OCI-LY1 (cell line): Measurements from ENCODE around the gene DEPDC1B.

Experiments used
- H2AFZ ChIP-seq: fragments of 200-600 bp; sonication (generic), shearing (Covaris generic); 2 replicates; pipeline ENCODE4 v1.6.0; 2014; ENCODE audit warnings: antibody characterized with exemption, mild to moderate bottlenecking, low read length
- H3F3A ChIP-seq: fragments of 200-600 bp; sonication (generic), shearing (Covaris generic); 2 replicates; pipeline ENCODE4 v1.6.0; 2014; ENCODE audit warnings: mild to moderate bottlenecking, antibody characterized with exemption, low read length, moderate library complexity; ENCODE audit not compliant: insufficient read depth
- H3K27ac ChIP-seq: fragments of 200-600 bp; sonication (generic); 2 replicates; pipeline ENCODE4 v1.5.1; 2014; ENCODE audit warnings: low read length, mixed run types, mild to moderate bottlenecking, low read depth; ENCODE audit not compliant: poor library complexity, severe bottlenecking
- H3K27me3 ChIP-seq: fragments of 200-600 bp; sonication (generic); 2 replicates; pipeline ENCODE4 v1.6.0; 2014; ENCODE audit warnings: antibody characterized with exemption, mild to moderate bottlenecking, low read length, moderate library complexity; ENCODE audit not compliant: insufficient read depth
- H3K36me3 ChIP-seq: fragments of 200-600 bp; sonication (generic); 2 replicates; pipeline ENCODE4 v1.6.1; 2014; ENCODE audit warnings: mild to moderate bottlenecking, antibody characterized with exemption, low read length, moderate library complexity, mixed read lengths; ENCODE audit not compliant: insufficient read depth
- H3K4me1 ChIP-seq: fragments of 200-600 bp; sonication (generic); 2 replicates; pipeline ENCODE4 v1.5.1; 2014; ENCODE audit warnings: mild to moderate bottlenecking, low read length, moderate library complexity; ENCODE audit not compliant: insufficient read depth, severe bottlenecking
- H3K4me2 ChIP-seq: fragments of 200-600 bp; sonication (generic), shearing (Covaris generic); 2 replicates; pipeline ENCODE4 v1.6.1; 2014; ENCODE audit warnings: low read length
- H3K4me3 ChIP-seq: fragments of 200-600 bp; sonication (generic); 2 replicates; pipeline ENCODE4 v1.5.1; 2014; ENCODE audit warnings: low read length, low read depth, mild to moderate bottlenecking, mixed read lengths; ENCODE audit not compliant: poor library complexity, severe bottlenecking
- H3K79me2 ChIP-seq: fragments of 200-600 bp; shearing (Covaris generic); 2 replicates; pipeline ENCODE4 v1.6.1; 2016; ENCODE audit warnings: mixed run types, low read length, mixed read lengths; ENCODE audit not compliant: insufficient read depth
- H3K9ac ChIP-seq: fragments of 200-600 bp; sonication (generic), shearing (Covaris generic); 2 replicates; pipeline ENCODE4 v1.6.1; 2014; ENCODE audit warnings: mild to moderate bottlenecking, low read length, mixed read lengths
- H3K9me2 ChIP-seq: fragments of 200-600 bp; sonication (generic), shearing (Covaris generic); 2 replicates; pipeline ENCODE4 v1.6.1; 2014; ENCODE audit warnings: low read depth, mild to moderate bottlenecking, low read length, mixed read lengths
- H3K9me3 ChIP-seq: fragments of 200-600 bp; shearing (Covaris generic); 2 replicates; pipeline ENCODE4 v1.6.1; 2014; ENCODE audit warnings: low read length, mixed read lengths
- H4K20me1 ChIP-seq: fragments of 200-600 bp; sonication (generic), shearing (Covaris generic); 2 replicates; pipeline ENCODE4 v1.6.0; 2016; ENCODE audit warnings: mild to moderate bottlenecking, low read length; ENCODE audit not compliant: insufficient read depth
- CTCF ChIP-seq: fragments of 200-600 bp; sonication (generic), shearing (Covaris generic); IDR thresholded peaks from 2 replicates; pipeline ENCODE4 v1.5.1; 2017; ENCODE audit warnings: mild to moderate bottlenecking, antibody characterized with exemption, low read length, moderate library complexity, mixed read lengths
- EZH2 ChIP-seq: fragments of 200-600 bp; sonication (generic), shearing (Covaris generic); IDR thresholded peaks from 2 replicates; pipeline ENCODE4 v1.8.0; 2017; ENCODE audit warnings: borderline replicate concordance, mixed run types, mild to moderate bottlenecking, antibody characterized with exemption, low read length, moderate library complexity, mixed read lengths

DEPDC1B gene

DNA sequence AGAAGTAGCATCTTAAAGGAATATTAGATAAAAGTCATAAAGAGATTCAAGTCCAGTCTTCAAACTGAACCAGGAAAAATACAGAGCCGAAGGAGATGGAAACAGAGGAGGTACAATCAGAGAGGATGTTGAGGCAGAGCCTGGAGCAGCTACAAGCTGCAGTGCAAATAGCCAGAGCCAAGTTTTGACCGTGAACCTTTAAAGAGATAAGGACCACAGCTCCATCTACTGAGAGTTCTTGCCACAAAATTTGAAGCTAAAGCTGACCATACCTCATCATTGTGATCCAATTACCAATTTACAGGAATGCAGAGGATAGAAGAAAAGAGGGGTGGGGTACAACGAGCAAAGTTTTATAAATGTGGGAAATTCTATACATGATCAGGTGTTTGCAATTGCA, 10.4 kb upstream of the DEPDC1B start:
- Histone ChIP-seq H3K27ac (no peak overlapping the region), H3F3A (no peaks in the 10 kb centered on the region), H4K20me1 (no peaks in the 10 kb centered on the region), H3K27me3 (no peaks in the 10 kb centered on the region), H3K36me3 (no peaks in the 10 kb centered on the region), H3K4me2 (no peak overlapping the region), H3K4me3 (no peak overlapping the region), H2AFZ (no peak overlapping the region), H3K79me2 (no peaks in the 10 kb centered on the region), H3K9me2 (no peaks in the 10 kb centered on the region), H3K4me1 (no peaks in the 10 kb centered on the region), H3K9me3 (no peaks in the 10 kb centered on the region), H3K9ac (no peak overlapping the region)
- TF ChIP-seq EZH2, result no peak
- peak; percentile 10; the same call in 1 of the 2 replicates for TF ChIP-seq CTCF

DNA sequence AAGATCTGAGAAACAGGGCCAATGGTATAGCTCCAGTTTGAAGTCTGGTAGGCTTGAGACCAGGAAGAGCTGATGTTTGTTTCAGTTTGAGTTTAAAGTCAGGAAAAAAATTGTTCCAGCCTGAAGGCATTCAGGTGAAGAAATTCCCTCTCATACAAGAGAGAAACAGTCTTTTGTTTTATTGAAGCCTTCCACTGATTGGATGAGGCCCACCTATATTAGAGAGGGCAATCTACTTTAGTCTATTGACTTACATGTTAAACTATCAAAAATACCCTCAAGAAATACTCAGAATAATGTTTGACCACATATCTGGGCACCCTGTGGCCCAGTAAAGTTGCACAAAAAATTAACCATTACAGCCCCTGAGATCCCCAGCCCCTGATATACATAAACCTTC, 5.2 kb upstream of the DEPDC1B start:
- Histone ChIP-seq H4K20me1 (no peaks in the 10 kb centered on the region), H2AFZ (no peak overlapping the region), H3K27me3 (no peaks in the 10 kb centered on the region), H3K9me3 (no peaks in the 10 kb centered on the region), H3K4me2 (no peak overlapping the region), H3F3A (no peaks in the 10 kb centered on the region), H3K9ac (no peak overlapping the region), H3K9me2 (no peaks in the 10 kb centered on the region), H3K4me1 (peaks cover 13% of the 10 kb centered on the region), H3K79me2 (no peaks in the 10 kb centered on the region), H3K27ac (no peak overlapping the region), H3K36me3 (no peaks in the 10 kb centered on the region), H3K4me3 (no peak overlapping the region)
- TF ChIP-seq EZH2, result no peak
- no peak for TF ChIP-seq CTCF

DNA sequence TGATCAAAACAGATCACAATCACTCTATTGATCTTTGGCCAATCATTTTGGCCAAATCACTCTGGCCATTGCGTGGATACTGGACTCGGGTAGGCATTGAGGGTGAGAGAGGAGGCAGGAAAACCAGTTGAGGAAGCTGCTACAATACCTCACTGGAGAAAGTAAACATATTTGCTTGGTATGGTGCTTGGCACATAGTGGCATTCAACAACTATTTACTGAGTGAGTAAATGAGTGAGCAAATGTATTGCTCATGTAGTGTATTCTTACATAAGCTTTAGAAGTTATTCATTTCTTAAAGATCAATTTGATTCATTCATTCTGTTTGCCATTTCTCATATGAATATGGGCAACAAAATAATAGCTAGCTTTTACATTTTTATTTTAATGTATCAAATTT, 4.0 kb upstream of the DEPDC1B start:
- Histone ChIP-seq H4K20me1 (no peaks in the 10 kb centered on the region), H3K79me2 (peaks cover 5% of the 10 kb centered on the region), H3K4me2 (no peak overlapping the region), H3K27ac (no peak overlapping the region), H3K9ac (no peak overlapping the region), H2AFZ (no peak overlapping the region), H3K9me2 (no peaks in the 10 kb centered on the region), H3K36me3 (no peaks in the 10 kb centered on the region), H3K4me3 (no peak overlapping the region), H3K9me3 (no peaks in the 10 kb centered on the region), H3K27me3 (no peaks in the 10 kb centered on the region), H3F3A (no peaks in the 10 kb centered on the region), H3K4me1 (peaks cover 16% of the 10 kb centered on the region)
- TF ChIP-seq CTCF, result no peak
- no peak for TF ChIP-seq EZH2
